OCI-M2 (cell line): Measurements from ENCODE around the gene CCDC33.

Experiments
- DNase-seq: peaks from one replicate; lab custom pipeline; 2025; ENCODE audit not compliant: unreplicated experiment; lab: John Stamatoyannopoulos, UW

CCDC33 gene

GRCh38 chr15:74235962-74236361 is at the start of gene CCDC33:
Gene CCDC33 (plus strand): TSS chr15:74236326. CDS start chr15:74236720, 394 bp downstream.
- DNase-seq, result no peak

- no peak for DNase-seq
Observed at GRCh38 chr15:74188216-74188615, 47.9 kb upstream of the CCDC33 start.

- no peak for DNase-seq
Observed at GRCh38 chr15:74191798-74192197, 44.3 kb upstream of the CCDC33 start.

DNA sequence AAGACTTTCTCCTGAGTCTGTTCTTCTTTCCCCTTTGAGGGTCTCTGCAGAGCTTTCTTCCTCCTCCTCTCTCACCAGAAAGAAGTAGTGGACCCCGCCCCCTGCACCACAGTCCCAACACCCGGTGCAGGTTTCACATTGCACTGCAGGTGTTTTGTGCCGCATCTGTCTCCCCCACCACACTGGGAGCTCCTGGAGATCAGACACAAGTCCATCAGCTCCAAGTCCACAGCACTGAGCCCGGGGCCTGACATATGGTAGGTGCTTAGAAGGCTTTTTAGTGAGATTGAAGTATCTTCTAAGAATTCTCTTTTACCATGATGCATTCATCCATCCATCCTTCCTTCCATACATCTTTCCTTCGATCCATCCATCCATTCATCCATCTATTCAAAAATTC is 43.4 kb upstream of the CCDC33 start:
- DNase-seq, result no peak

DNA sequence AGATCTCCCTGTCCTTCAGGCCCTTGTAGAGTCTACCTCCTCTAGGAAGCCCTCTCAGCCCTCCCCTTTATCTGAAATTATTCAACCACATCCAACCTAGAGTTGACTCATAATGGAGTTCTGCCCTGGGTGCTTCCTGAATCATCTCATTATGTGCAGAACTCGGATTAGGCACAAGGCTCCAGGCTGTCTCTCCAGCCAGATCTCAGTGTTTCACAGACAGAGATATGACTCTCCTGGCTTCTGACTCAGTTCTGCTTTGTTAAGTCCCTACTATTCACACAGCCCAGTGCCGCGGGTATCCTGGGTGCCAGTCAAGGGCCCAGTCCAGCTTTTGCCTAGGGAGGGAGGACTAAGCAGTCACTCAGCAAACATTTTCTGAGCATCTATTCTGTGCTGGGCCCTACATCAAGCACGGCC is 42.8 kb upstream of the CCDC33 start:
- DNase-seq, result no peak

DNA sequence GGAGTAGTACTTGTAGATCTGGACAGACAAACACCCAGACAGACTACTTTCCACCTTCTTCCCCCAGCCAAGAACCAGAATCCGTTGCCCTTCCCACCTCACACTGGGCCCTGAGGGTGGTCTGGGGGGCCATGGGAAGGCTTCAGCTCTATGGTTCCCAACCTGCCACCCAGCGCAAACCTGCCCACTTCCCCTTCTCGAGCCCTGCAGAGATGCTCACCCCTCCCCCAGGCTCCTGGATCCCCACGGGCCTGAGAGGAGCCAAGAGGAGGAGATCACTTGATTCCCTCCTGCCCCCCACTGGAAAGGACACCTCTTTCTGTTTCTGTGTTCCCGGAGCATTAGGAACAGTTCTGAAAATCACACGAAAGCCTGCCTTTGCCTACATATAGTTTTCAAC is 42.2 kb upstream of the CCDC33 start:
- no peak for DNase-seq

- no peak for DNase-seq
Observed at GRCh38 chr15:74194572-74195559, 41.3 kb upstream of the CCDC33 start.

GRCh38 chr15:74196175-74196574 is 40.0 kb upstream of the CCDC33 start:
- no peak for DNase-seq

GRCh38 chr15:74197176-74197965 is 38.8 kb upstream of the CCDC33 start:
- DNase-seq, result no peak

- no peak for DNase-seq
Observed at GRCh38 chr15:74199297-74199652, 36.9 kb upstream of the CCDC33 start.

DNA sequence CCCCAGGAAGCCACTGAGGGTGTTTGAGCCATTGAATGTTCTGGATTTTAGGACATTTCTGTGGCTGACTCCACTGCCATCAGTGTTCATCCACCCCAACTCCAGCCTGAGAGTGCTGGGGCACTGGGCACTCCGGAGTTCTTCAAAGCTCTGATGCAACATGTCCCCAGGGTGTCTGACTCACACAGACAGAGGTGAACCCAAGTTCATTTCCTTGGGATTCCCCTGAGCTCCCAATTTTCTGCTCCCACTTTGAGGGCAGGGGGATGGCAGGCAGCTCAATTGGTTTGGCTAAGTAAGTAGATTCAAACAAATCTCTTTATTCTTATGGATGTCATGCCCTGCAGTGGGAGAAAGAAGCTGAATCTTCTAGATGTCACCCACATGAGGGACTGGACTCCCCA is 35.7 kb upstream of the CCDC33 start:
- no peak for DNase-seq

GRCh38 chr15:74200871-74201419 is 35.2 kb upstream of the CCDC33 start:
- DNase-seq, result no peak

GRCh38 chr15:74201710-74202420 is 34.3 kb upstream of the CCDC33 start:
- no peak for DNase-seq

DNA sequence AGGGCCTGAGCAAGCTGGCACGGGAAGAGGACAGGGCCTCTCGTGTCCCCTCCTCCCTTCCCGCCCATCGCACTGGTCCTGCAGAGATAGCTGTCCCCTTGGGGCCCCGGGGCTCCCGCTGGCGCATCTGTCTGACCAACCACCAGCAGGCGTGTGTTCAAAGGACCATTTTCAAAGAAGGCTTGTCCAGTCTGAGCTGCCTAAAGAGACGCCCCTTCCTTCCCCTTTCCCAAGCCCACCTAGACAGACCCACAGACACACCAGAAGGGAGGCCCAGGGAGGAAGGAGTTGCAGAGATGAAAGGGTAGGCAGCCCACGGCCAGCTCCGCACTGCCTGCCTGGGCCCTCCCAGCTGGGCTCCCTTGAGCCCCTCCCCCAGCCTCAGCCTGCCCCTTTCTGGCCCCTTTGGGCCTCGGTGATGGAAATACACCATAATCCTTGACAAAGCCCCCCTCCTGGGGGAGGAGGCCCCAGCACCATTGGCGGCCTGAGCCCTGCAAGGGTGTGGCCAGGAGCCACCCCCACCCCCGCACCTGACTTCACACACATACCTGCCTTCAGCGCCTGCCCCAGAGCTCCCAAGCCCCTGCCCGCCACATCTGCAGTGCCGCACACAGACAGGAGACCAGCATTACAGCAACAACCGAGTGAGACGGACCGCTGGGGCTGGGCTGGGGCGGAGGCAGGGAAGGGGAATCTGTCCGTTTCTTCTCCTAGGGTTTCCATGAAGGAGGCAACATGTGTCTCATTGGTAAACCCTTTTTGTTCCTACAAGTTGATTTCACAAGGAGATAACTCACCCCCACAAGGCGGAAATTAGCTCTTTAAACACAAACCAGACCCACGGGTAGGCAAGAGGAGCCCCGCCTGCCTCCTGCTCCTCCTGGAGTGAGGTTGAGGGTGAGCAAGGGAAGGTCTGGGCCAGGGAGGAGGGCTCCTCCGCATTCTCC is 33.4 kb upstream of the CCDC33 start, which contains the start of gene STRA6:
STRA6 (minus strand) TSS at position 336 of the 950 bp plus-strand sequence. CDS start 520 bp downstream, outside the sequence.
- no peak for DNase-seq

DNA sequence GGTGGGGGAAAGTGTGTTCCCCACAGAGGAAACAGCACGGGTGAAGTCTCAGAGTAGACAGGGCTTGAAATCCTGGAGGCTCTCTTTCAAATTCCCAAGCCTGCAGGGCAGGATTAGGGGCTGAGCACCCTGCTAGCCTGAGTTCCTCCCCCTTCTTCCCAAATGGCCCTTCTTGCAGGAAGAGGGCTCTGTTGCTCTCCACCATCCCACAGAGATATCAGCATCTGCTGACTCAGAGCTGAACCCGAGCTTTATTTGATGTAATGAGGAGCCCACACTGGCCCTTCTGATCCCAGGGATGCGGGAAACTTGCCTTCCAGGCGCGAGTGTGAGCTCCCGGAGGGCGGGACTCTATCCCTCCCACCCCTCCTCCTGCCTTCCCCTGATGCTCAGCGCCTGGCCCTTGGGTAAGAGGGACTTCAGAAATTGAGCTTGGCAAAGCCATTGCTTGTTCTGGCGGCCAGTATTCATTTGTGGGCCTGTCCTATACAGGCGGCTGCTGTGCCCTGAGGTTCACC is 32.2 kb upstream of the CCDC33 start:
- DNase-seq, result no peak

DNA sequence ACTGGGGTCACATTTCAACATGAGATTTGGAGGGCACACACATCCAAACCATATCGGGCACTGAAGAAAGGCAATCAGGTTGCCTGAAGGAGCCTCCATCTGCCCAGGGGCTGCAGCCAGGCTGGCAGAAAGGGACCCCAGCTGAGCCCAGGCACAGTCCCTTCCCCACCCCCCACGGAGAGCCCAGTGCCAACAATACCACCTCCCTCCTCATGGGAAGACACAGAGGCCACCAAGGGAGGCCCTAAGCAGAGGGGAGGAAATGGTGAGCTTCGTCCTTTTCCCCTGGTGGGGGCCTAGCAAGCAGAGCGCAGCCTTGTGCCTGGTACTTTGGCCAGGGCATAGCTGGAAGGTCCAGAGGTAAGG is 30.6 kb upstream of the CCDC33 start:
- no peak for DNase-seq

DNA sequence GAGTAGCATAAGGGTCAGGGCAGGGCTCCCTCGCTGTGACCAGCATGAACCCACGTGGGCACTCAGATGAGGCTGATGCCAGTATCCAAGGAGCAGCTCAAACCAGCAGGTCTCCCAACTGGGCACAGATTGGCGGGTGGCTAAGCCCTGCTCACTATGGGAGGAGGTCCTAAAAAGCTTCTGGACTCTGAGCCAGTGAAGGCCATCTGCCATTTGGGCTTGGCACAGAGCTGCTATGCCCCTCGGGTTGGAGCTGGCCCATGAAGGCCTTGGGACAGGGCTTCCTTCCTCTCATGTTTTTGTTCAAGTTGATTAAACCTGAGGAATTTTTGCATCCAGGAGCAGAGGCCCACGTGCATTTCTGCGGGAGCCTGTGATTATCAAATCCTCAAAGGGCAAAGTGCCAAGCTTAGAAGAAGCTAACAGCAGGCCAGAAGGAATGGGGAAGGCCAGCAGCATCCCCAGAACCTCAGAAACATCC is 29.3 kb upstream of the CCDC33 start:
- no peak for DNase-seq

GRCh38 chr15:74207652-74208440 is 28.3 kb upstream of the CCDC33 start:
- DNase-seq, result no peak

GRCh38 chr15:74208496-74208895 is 27.6 kb upstream of the CCDC33 start:
- no peak for DNase-seq
